GM12872 (cell line): ENCODE results near the gene MYRF.

ENCODE experiments used
- TF ChIP-seq, protein P1 (sequence below): IDR thresholded peaks from 3 replicates; pipeline ENCODE4 v1.5.1; 2011; ENCODE audit warnings: low read depth, mild to moderate bottlenecking, low read length, moderate library complexity; ENCODE audit not compliant: insufficient read depth

Gene MYRF

DNA sequence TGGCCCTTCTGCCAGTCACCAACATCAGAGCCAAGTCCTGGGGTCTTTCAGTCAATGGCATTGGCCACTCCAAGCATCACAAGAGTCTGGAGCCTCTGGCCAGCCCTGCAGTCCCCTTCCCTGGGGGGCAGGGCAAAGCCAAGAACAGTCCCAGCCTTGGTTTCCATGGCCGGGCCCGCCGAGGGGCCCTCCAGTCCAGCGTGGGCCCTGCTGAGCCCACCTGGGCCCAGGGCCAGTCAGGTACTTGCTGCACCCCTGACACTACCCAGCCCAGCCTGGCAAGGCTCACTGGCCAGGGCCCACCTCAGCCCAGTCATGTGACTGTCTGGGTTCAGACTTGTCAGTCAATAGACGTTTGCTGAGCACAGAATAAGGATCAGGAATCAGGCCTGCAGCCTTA is 29.1 kb downstream of the MYRF start:
- TF ChIP-seq, protein P1, sequence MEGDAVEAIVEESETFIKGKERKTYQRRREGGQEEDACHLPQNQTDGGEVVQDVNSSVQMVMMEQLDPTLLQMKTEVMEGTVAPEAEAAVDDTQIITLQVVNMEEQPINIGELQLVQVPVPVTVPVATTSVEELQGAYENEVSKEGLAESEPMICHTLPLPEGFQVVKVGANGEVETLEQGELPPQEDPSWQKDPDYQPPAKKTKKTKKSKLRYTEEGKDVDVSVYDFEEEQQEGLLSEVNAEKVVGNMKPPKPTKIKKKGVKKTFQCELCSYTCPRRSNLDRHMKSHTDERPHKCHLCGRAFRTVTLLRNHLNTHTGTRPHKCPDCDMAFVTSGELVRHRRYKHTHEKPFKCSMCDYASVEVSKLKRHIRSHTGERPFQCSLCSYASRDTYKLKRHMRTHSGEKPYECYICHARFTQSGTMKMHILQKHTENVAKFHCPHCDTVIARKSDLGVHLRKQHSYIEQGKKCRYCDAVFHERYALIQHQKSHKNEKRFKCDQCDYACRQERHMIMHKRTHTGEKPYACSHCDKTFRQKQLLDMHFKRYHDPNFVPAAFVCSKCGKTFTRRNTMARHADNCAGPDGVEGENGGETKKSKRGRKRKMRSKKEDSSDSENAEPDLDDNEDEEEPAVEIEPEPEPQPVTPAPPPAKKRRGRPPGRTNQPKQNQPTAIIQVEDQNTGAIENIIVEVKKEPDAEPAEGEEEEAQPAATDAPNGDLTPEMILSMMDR, result no peak

DNA sequence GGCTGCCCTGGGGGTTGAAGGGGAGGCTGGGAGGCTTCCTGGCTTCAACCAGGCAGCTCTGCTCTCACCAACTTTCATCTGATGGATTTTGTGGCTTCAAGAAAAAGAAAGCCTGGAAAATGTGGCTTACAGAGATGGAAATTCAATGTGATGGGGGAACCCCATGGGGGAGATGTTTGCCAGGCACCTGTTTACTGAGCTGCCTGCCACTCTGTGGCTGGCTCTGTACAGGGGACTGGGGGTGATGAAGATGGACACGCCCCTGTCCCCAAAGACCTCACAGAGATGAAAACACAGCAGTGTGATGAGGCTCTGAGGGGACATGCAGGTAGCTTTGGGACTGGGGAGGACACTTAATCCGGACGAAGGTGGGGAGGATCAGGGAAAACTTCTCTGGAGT is 29.9 kb downstream of the MYRF start:
- TF ChIP-seq, protein P1, result no peak

DNA sequence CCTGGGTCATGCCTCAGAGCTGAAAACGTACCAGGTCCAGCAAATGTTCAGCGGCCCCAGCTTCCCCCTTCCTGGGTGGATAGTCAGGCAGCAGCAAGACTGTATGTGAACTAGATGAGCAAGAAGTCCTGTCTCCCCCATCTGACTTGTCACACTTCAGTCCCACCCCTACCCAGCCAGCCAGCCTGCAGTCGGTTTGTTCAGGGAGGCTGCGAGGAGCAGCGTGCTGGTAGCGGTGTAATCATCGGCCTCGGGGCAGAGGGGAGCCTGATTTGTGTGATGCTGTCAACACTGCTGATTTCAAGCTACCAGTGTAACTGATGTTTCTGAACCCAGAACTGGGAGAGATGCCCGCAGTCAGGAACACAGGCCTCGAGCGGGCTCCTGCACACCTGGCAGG is 30.4 kb downstream of the MYRF start:
- TF ChIP-seq, protein P1, result no peak

DNA sequence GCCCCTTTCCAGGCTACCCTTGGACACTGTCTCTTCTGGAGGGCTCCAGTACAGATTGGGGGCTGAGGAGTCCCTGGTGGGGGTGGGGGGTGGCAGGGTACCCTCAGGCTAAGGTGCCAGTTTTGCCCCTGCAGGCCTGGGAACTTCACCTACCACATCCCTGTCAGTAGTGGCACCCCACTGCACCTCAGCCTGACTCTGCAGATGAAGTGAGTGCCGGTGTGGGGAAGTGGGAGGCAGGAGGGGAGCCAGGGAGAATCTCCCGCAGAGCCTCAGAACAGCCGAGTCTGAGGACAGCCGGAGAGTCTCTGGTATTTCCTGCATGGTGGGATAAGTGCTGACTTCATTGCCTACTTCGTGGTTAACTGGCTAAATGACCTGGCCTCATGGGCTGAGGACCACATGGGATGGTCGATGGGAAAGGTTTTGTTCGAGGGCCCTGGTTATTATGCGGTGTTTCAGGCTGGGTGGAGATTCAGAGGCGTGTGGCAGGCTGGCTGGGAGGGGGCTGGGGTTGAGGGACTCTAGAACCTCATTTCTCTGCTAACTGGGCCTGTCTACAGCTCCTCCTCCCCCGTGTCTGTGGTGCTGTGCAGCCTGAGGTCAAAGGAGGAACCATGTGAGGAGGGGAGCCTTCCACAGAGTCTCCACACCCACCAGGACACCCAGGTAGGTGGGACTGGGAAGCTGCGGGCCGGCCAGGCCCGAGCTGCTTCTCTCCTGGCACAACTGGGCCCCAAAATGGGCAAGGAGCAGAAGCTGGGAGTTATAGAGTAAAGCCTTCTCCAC is 31.5 kb downstream of the MYRF start:
- TF ChIP-seq, protein P1, result no peak

DNA sequence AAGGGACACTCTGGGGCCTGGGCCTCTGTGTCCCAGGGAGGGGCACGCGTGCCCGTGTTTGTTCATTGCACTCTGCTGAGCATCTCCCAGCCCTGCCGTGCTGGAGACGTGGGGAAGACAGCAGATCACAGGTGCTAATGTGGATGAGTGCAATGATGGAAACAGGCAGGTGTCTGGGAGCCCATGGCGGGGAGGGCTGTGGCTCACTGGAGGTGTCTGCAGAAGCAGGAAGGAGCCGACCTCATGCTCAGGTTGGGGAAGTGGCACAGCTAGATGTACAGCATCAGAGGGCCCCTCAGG is 32.0 kb downstream of the MYRF start:
- TF ChIP-seq, protein P1, result no peak

DNA sequence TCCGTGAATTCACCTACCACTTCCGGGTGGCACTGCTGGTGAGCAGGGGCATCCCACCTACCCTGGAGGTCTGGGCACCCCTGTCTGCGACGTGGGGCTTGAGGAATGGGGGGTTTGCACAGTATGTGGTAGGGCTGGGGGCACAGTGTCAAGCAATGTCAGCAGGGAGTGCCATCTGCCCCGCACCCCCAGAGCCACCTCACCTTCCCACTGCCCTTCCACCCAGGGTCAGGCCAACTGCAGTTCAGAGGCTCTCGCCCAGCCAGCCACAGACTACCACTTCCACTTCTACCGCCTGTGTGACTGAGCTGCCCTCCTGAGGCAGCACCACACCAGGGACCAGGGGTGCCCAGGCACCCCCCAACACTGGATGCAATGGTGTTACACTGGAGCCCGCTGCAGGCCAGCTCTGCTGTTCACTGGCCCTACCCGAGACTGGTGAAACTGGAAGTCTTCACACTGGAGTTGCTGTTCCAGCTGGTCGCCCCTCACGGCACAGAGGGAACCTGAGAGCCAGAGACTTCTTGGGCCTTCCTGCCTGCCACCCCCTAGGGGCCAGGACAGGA is 33.5 kb downstream of the MYRF start:
- TF ChIP-seq, protein P1, result no peak

DNA sequence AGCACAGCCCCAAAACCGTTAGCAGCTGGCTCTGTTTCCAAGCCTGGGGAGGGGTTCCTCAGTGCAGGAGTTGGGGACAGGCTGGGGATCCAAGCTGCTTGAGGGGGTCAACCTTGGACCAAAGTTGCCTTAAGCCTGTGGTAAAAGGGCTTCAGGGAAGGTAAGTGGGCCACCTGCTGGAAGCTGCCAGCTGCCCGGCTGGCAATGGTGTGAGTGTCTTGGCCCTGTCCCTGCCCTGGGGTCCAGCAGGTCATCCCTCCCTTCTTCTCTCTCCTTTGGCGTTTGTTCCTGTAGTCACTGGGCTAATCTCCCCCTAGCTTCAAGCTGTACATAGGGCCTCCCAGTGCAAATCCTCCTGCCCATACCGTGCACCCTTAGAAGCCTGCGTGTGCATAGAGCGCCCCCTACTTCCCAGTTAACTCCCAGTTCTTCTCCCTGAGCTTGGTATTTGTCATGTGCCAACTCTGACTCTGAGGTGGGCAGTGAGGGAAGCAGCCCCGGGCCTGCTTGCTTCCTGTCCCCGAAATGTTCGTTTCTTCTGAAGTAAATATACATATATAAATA is 35.6 kb downstream of the MYRF start:
- TF ChIP-seq, protein P1, result peak; percentile 48
